ELR (cell line): ENCODE results near the gene KLHL33.

ENCODE experiments used
- DNase-seq: peaks from one replicate; pipeline ENCODE4 v3.0.0-alpha.2; 2015; ENCODE audit warnings: low read depth

The KLHL33 gene

GRCh38 chr14:20412876-20413743 lies 22.9 kb downstream of the KLHL33 start, which contains the start of gene TEP1:
TSS of gene TEP1 (minus strand) at chr14:20413501. CDS start at chr14:20408439, 5,062 bp downstream.
- DNase-seq, result peak; percentile 89

- DNase-seq, result peak; percentile 17
These were observed 23.6 kb downstream of the KLHL33 start for GRCh38 chr14:20412411-20412810.

- DNase-seq, result peak; percentile 32
These were observed 26.7 kb downstream of the KLHL33 start for GRCh38 chr14:20409226-20409625.

GRCh38 chr14:20403521-20403920 lies 32.4 kb downstream of the KLHL33 start:
- DNase-seq, result no peak

- DNase-seq, result peak; percentile 79
These were observed 34.9 kb downstream of the KLHL33 start for GRCh38 chr14:20400965-20401593.

- no peak for DNase-seq
These were observed 35.4 kb downstream of the KLHL33 start for GRCh38 chr14:20400589-20400964.

GRCh38 chr14:20397511-20397910 lies 38.5 kb downstream of the KLHL33 start:
- DNase-seq, result no peak

- no peak for DNase-seq
These were observed 44.5 kb downstream of the KLHL33 start for GRCh38 chr14:20391505-20391904.

- DNase-seq, result no peak
These were observed 47.8 kb downstream of the KLHL33 start for GRCh38 chr14:20388159-20388558.

- DNase-seq, result no peak
These were observed 48.4 kb downstream of the KLHL33 start for GRCh38 chr14:20387576-20387975.

- no peak for DNase-seq
These were observed 49.6 kb downstream of the KLHL33 start for GRCh38 chr14:20386276-20386855.

- no peak for DNase-seq
These were observed 51.1 kb downstream of the KLHL33 start for GRCh38 chr14:20384886-20385285.

GRCh38 chr14:20384321-20384720 lies 51.6 kb downstream of the KLHL33 start:
- no peak for DNase-seq

GRCh38 chr14:20383636-20384035 lies 52.3 kb downstream of the KLHL33 start:
- no peak for DNase-seq

GRCh38 chr14:20383032-20383431 lies 52.9 kb downstream of the KLHL33 start:
- no peak for DNase-seq

GRCh38 chr14:20382526-20382925 lies 53.4 kb downstream of the KLHL33 start:
- no peak for DNase-seq

- DNase-seq, result no peak
These were observed 54.6 kb downstream of the KLHL33 start for GRCh38 chr14:20381341-20381740.

GRCh38 chr14:20380681-20381080 lies 55.3 kb downstream of the KLHL33 start:
- DNase-seq, result no peak

GRCh38 chr14:20379743-20380142 lies 56.2 kb downstream of the KLHL33 start:
- no peak for DNase-seq

- no peak for DNase-seq
These were observed 58.8 kb downstream of the KLHL33 start for GRCh38 chr14:20377171-20377570.

GRCh38 chr14:20376071-20376588 lies 59.8 kb downstream of the KLHL33 start:
- DNase-seq, result no peak
